Chondrocyte (in vitro differentiated cells): ENCODE measurements around the gene GSTM4. TPM values are rescaled to one million over a fixed set of nuclear protein-coding genes. Genes with fewer than 3 reads are reported as not detected.
"Not testable (repeated sequence)": the region's sequence is repeated elsewhere in the genome, so short reads cannot be mapped to it uniquely, and the experiment has no call there.

ENCODE experiments used
- DNase-seq: peaks from one replicate; pipeline ENCODE4 v3.0.0; 2021; ENCODE audit warnings: mixed read lengths, low spot score
- H3K27ac Mint-ChIP-seq: one replicate; pipeline ENCODE4 v1.8.0; 2021; ENCODE audit warnings: mild to moderate bottlenecking, moderate library complexity, mixed read lengths; ENCODE audit not compliant: unreplicated experiment
- H3K27me3 Mint-ChIP-seq: 2 replicates; pipeline ENCODE4 v1.8.0; 2021; ENCODE audit warnings: low read depth, mixed read lengths
- H3K36me3 Mint-ChIP-seq: 2 replicates; pipeline ENCODE4 v1.8.0; 2021; ENCODE audit warnings: low read depth, mixed read lengths
- H3K4me1 Mint-ChIP-seq: 2 replicates; pipeline ENCODE4 v1.8.0; 2021; ENCODE audit warnings: low read depth, mild to moderate bottlenecking, mixed read lengths
- H3K4me3 Mint-ChIP-seq: one replicate; pipeline ENCODE4 v1.8.0; 2021; ENCODE audit warnings: mild to moderate bottlenecking, moderate library complexity, mixed read lengths; ENCODE audit not compliant: unreplicated experiment
- H3K9me3 Mint-ChIP-seq: 2 replicates; pipeline ENCODE4 v1.8.0; 2021; ENCODE audit warnings: low read depth, mixed read lengths
- total RNA-seq: library from RNA; stranded (reverse); gene quantifications from 3 replicates; pipeline ENCODE4 v1.2.1, GENCODE V29; 2021
- TF ChIP-seq, protein P1 (sequence below): fragments of 200-600 bp; sonication (generic); IDR thresholded peaks from 2 replicates; pipeline ENCODE4 v1.5.0; 2021; ENCODE audit warnings: antibody characterized with exemption, mild to moderate bottlenecking, moderate library complexity

Gene GSTM4
- total RNA-seq, 1 donor from 2014 or later: 14.5 TPM

DNA sequence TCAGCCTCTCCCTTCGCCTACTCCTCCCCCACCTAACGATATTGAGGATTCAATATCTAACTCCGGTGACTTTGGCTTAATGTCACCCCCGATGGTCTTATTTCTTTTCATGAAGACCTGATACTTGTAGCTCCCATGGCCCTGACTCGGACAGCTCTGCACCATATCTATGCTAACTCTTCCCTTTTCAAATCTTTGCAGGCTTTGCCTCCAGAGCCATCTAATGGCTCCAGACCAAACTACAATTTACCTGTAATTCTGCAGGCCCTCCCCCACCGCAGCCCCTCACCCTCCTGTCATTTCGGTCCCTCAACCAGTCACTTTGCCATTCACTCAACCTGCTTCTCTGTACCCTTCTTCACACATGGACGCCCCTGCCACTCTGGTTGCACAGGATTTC is 48.3 kb downstream of the GSTM4 start:
- Mint-ChIP-seq H3K36me3 (peaks cover 9% of the 10 kb centered on the region), H3K27me3 (no peaks in the 10 kb centered on the region), H3K4me3 (no peak overlapping the region), H3K4me1 (no peaks in the 10 kb centered on the region), H3K27ac (no peak overlapping the region), H3K9me3 (peaks cover 19% of the 10 kb centered on the region)
- TF ChIP-seq, protein P1, sequence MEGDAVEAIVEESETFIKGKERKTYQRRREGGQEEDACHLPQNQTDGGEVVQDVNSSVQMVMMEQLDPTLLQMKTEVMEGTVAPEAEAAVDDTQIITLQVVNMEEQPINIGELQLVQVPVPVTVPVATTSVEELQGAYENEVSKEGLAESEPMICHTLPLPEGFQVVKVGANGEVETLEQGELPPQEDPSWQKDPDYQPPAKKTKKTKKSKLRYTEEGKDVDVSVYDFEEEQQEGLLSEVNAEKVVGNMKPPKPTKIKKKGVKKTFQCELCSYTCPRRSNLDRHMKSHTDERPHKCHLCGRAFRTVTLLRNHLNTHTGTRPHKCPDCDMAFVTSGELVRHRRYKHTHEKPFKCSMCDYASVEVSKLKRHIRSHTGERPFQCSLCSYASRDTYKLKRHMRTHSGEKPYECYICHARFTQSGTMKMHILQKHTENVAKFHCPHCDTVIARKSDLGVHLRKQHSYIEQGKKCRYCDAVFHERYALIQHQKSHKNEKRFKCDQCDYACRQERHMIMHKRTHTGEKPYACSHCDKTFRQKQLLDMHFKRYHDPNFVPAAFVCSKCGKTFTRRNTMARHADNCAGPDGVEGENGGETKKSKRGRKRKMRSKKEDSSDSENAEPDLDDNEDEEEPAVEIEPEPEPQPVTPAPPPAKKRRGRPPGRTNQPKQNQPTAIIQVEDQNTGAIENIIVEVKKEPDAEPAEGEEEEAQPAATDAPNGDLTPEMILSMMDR: no peak
- DNase-seq: no peak

DNA sequence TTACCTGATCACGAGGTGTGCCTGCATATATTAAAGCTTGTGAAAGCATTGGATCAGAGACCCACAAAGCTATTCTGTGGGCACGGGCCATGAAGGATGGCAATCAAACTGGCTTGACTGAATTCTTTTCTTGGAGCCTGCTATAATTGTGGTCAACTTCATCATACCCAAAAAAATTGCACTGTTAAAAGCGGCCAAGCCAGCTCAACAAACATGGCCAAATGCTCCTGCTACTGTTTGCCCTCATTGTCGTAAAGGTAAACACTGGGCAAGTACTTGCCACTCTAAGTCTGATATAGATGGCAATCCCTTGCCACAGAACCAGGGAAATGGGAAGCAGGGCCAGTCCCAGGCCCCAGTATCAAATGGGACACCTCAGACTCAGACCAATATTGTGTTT is 49.5 kb downstream of the GSTM4 start:
- H3K9me3 Mint-ChIP-seq: peaks cover 24% of the 10 kb centered on the region

DNA sequence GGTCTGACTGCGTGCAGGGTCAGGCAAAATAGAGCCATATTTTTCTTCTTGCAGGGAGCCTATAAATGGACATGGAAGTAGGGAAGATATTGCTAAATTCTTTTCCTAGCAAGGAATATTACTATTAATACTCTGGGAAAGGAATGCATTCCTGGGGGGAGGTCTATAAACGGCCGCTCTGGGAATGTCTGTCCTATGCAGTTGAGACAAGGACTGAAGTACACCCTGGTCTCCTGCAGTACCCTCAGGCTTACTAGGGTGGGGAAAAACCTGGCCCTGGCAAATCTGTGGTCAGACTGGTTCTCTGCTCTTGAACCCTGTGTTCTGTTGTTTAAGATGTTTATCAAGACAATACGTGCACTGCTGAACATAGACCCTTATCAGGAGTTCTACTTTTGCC is 53.0 kb downstream of the GSTM4 start:
- not testable (repeated sequence) for DNase-seq, H3K27me3 Mint-ChIP-seq, H3K27ac Mint-ChIP-seq, H3K4me1 Mint-ChIP-seq, H3K4me3 Mint-ChIP-seq
- H3K9me3 Mint-ChIP-seq: peaks cover 18% of the 10 kb centered on the region
- peaks cover 12% of the 10 kb centered on the region for H3K36me3 Mint-ChIP-seq

More for the DNA sequence above, 49.5 kb downstream of the GSTM4 start:
- Mint-ChIP-seq H3K27ac (no peak overlapping the region), H3K27me3 (no peaks in the 10 kb centered on the region), H3K4me1 (no peaks in the 10 kb centered on the region), H3K4me3 (no peak overlapping the region), H3K36me3 (peaks cover 12% of the 10 kb centered on the region)
- DNase-seq: no peak
- TF ChIP-seq, protein P1: no peak

DNA sequence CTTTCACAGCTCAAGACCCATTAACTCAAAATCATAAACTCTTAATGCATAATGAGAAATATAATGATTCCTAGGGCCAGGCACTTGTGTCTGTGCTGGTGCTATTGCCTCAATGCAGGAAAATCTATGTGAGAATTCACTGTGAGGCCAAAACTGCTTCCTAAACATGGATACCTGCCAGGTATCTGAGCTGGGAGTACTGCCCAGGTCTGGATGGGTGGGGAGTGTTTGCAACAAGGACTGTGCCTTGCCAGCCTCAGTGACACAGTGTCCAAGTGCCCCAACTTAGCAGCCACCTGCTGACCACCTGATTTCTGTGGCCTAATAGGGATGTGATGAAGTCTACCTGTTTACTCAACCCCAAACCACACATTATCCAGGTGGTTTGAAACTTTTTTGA is 53.9 kb downstream of the GSTM4 start:
- not testable (repeated sequence) for H3K27ac Mint-ChIP-seq, H3K36me3 Mint-ChIP-seq

More for the DNA sequence above, 53.9 kb downstream of the GSTM4 start:
- not testable (repeated sequence) for H3K27me3 Mint-ChIP-seq, H3K4me3 Mint-ChIP-seq, DNase-seq, H3K4me1 Mint-ChIP-seq
- peaks cover 15% of the 10 kb centered on the region for H3K9me3 Mint-ChIP-seq

Other genes starting within 250 kb of the GSTM4 start
- gene PSMA5, start 229.7 kb upstream of the GSTM4 start, total RNA-seq: 80.2 to 90.5 TPM (median 84.3 TPM) in 3 replicates
- gene SYPL2, start 189.6 kb upstream of the GSTM4 start, total RNA-seq: 0.75 to 1.3 TPM (median 1.1 TPM) in 3 replicates
- 3.6 to 4.3 TPM (median 4.3 TPM) in 3 replicates for gene ATXN7L2, start 172.2 kb upstream of the GSTM4 start, total RNA-seq
- 10.2 to 10.8 TPM (median 10.7 TPM) in 3 replicates for gene CYB561D1, start 162.0 kb upstream of the GSTM4 start, total RNA-seq
- gene AMIGO1, start 146.4 kb upstream of the GSTM4 start, total RNA-seq: 3.1 to 4.6 TPM (median 4.5 TPM) in 3 replicates
- gene GPR61, start 116.2 kb upstream of the GSTM4 start, total RNA-seq: not detected in 3 replicates
- 10.7 to 11.3 TPM (median 10.8 TPM) in 3 replicates for gene GNAI3, start 107.5 kb upstream of the GSTM4 start, total RNA-seq
- not detected in 3 replicates for gene GNAT2, start 36.5 kb upstream of the GSTM4 start, total RNA-seq
- 70.6 to 100 TPM (median 74.2 TPM) in 3 replicates for gene AMPD2, start 36.3 kb upstream of the GSTM4 start, total RNA-seq
- gene GSTM2, start 12.0 kb downstream of the GSTM4 start, total RNA-seq: 24.6 to 41.3 TPM (median 25.8 TPM) in 3 replicates
- gene GSTM1, start 31.7 kb downstream of the GSTM4 start, total RNA-seq: 8.9 to 17.8 TPM (median 17.8 TPM) in 3 replicates
- gene GSTM5, start 56.2 kb downstream of the GSTM4 start, total RNA-seq: not detected in 3 replicates
- 51.2 to 63.8 TPM (median 61.5 TPM) in 3 replicates for gene GSTM3, start 84.9 kb downstream of the GSTM4 start, total RNA-seq
- not detected in 3 replicates for gene EPS8L3, start 107.8 kb downstream of the GSTM4 start, total RNA-seq